Lung (tissue), 12 donors: ENCODE results near the gene CCND1. TPM values are rescaled to one million over a fixed set of nuclear protein-coding genes. Genes with fewer than 3 reads are reported as not detected.

Experiments
- ATAC-seq: fragments of 200-7000 bp; cut with Tn5 transposase; one replicate; pipeline ENCODE4 v1.9.1; 2020; ENCODE audit warnings: moderate number of reproducible peaks; ENCODE audit not compliant: insufficient read depth, low FRiP score
- DNase-seq, 3 donors: peaks; one replicate each; pipeline ENCODE4 v3.0.0-alpha.2; 2013 to 2017
- H3K27ac ChIP-seq, 2 donors: one replicate each; pipeline ENCODE4 v1.5.1; 2013; ENCODE audit warnings: mild to moderate bottlenecking in 2 of 2, moderate library complexity in 2 of 2, control low read depth in 1 of 2, inconsistent platforms in 1 of 2, low read depth in 1 of 2, low read length in 1 of 2
- H3K27me3 ChIP-seq, 3 donors: one replicate each; pipeline ENCODE4 v1.5.1; 2013; ENCODE audit warnings: low read length in 2 of 3; ENCODE audit not compliant: control insufficient read depth in 3 of 3, insufficient read depth in 3 of 3
- H3K36me3 ChIP-seq, 4 donors: one replicate each; pipeline ENCODE4 v1.5.1; 2013; ENCODE audit warnings: low read length in 4 of 4, mild to moderate bottlenecking in 1 of 4, moderate library complexity in 1 of 4; ENCODE audit not compliant: control insufficient read depth in 4 of 4, insufficient read depth in 4 of 4
- H3K4me1 ChIP-seq, 5 donors: one replicate each; pipeline ENCODE4 v1.5.1; 2013; ENCODE audit warnings: low read length in 5 of 5, mild to moderate bottlenecking in 2 of 5, moderate library complexity in 1 of 5; ENCODE audit not compliant: control insufficient read depth in 5 of 5, insufficient read depth in 5 of 5
- H3K4me3 ChIP-seq: one replicate; pipeline ENCODE4 v1.5.1; 2013; ENCODE audit warnings: mild to moderate bottlenecking, control low read depth, moderate library complexity
- H3K9ac ChIP-seq, 2 donors: one replicate each; pipeline ENCODE4 v1.5.1; 2013; ENCODE audit warnings: low read length in 2 of 2, control low read depth in 1 of 2; ENCODE audit not compliant: insufficient read depth in 1 of 2
- H3K9me3 ChIP-seq, 4 donors: one replicate each; pipeline ENCODE4 v1.5.1; 2013; ENCODE audit warnings: low read length in 3 of 4, mild to moderate bottlenecking in 1 of 4, moderate library complexity in 1 of 4; ENCODE audit not compliant: control insufficient read depth in 4 of 4, insufficient read depth in 3 of 4
- WGBS, 2 donors: extraction: QIAGEN DNeasy Blood & Tissue Kit; methylation state at CpG; one replicate each; pipeline ENCODE4 v1.1.7; 2013; 5-methylcytosine and 5-hydroxymethylcytosine counted together
- polyA plus RNA-seq, 2 donors: library from polyadenylated mRNA; stranded (reverse); fragments of 200-250 nt; gene quantifications; one replicate each; pipeline ENCODE4 v1.2.1, GENCODE V29; 2013
- total RNA-seq, 2 donors: library from RNA; depleted of rRNA in 1 of 2; stranded (reverse); fragments of >200 nt in 1 of 2; gene quantifications; one replicate each; pipeline ENCODE4 v1.2.1, GENCODE V29; 2014 to 2021
- TF ChIP-seq, protein P1 (sequence below): IDR thresholded peaks from 2 replicates; pipeline ENCODE4 v1.5.1; 2012; ENCODE audit warnings: mild to moderate bottlenecking; ENCODE audit errors: control extremely low read depth, extremely low read depth
- donor health status: control.
- donor health status: control.
- donor health status: Bipolar disorder and iron deficiency.
- donor health status: healthy.
- donor health status: DM: yes; HTN: yes; CAD: no.

Gene CCND1
- total and polyA plus RNA-seq, 4 donors: 32.1 to 190 (median 84.3) TPM

DNA sequence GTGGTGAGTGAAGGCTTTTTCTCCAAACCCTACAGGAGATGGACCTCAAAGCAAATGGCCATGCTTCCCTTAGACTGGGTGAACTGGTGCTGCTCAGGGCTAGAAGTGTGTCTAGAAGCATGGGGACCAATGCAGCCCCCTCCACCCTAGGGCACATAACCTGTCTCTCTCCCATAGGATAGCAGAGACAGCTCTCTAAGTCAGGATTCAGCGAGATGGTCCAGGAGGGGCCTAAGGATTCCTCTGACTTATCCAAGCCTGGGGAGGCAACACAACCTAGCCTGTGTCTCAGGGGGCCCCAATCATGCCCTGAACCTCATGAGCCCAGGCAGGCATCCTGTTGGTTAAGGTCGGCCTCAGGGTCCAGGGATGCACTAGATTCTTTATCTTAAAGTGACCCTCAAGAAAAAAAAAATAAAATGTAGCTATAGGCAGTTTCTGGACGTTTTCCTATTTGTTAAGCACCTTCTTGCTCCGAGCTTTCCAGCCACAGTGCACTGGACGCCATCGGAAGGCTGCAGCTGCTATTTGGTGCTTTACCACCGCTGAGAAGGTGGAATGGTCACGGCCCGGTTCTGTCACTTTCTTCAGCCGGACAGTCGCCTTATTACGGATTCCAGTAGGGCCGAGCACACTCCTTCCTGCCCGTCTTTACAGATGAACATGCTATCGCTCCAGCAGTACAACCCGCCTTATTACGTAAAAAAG lies 5.0 kb upstream of the CCND1 start:
- Histone ChIP-seq H3K27ac (peak overlapping the region in 1 of 2 donors; percentile 21), H3K4me1 (peaks cover 0 to 34% (median 9%) of the 10 kb centered on the region in 5 donors), H3K9ac (peak overlapping the region in 1 of 2 donors; percentile 49), H3K9me3 (no peaks in the 10 kb centered on the region), H3K36me3 (no peaks in the 10 kb centered on the region), H3K4me3 (no peak overlapping the region), H3K27me3 (peaks cover 0 to 4% (median 0%) of the 10 kb centered on the region in 3 donors)
- TF ChIP-seq, protein P1, sequence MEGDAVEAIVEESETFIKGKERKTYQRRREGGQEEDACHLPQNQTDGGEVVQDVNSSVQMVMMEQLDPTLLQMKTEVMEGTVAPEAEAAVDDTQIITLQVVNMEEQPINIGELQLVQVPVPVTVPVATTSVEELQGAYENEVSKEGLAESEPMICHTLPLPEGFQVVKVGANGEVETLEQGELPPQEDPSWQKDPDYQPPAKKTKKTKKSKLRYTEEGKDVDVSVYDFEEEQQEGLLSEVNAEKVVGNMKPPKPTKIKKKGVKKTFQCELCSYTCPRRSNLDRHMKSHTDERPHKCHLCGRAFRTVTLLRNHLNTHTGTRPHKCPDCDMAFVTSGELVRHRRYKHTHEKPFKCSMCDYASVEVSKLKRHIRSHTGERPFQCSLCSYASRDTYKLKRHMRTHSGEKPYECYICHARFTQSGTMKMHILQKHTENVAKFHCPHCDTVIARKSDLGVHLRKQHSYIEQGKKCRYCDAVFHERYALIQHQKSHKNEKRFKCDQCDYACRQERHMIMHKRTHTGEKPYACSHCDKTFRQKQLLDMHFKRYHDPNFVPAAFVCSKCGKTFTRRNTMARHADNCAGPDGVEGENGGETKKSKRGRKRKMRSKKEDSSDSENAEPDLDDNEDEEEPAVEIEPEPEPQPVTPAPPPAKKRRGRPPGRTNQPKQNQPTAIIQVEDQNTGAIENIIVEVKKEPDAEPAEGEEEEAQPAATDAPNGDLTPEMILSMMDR: no peak
- DNase-seq (no peak), ATAC-seq (no peak)
- 28 to 50% methylated on average over 17 of the region's 17 CpGs for WGBS, 2 donors

DNA sequence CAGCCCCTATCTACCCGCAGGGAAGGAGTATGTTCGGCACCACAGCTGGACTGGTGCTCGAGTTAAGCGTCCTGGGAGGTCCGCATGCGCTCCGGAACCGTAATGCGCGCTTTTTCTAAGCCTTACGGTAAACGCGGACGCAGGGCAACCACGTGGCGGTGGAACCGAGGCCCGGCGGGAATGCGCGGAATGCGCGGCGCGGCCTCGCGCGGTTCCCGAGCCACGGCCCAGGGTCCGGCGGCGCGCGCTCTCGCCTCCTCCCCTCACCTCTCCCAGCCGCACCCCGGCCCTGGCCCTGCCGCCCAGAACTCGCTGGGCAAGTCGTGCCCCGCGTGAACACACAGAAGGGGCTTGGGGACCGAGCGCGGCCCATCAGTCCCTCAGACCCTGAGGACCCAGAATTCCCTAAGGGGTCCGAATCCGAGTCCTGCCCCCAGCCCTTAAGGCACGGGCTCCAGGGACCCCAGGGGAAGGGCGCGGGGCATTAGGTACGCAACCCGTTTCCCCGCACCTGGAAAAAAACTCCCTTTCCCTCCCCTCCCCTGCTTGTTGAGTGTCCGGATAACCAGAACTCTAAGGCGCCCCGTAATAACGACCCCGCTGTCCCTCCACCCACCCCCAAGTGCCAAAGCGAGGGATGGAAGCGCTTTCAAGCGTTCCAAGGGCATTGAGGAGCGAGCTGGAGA lies 4.3 kb upstream of the CCND1 start:
- Histone ChIP-seq H3K36me3 (peaks cover 0 to 4% (median 0%) of the 10 kb centered on the region in 4 donors), H3K9ac (peak overlapping the region in 1 of 2 donors; percentile 49), H3K27me3 (peaks cover 0 to 4% (median 0%) of the 10 kb centered on the region in 3 donors), H3K9me3 (no peaks in the 10 kb centered on the region), H3K27ac (peak overlapping the region in 1 of 2 donors; percentile 50), H3K4me1 (peaks cover 0 to 34% (median 9%) of the 10 kb centered on the region in 5 donors), H3K4me3 (no peak overlapping the region)
- WGBS, 2 donors: 4 to 5% methylated on average over 39 to 63 of the region's 63 CpGs
- peak; percentile 93 to 96 (median 94) for DNase-seq
- TF ChIP-seq, protein P1: no peak
- ATAC-seq: peak; percentile 48

- peaks cover 0 to 4% (median 0%) of the 10 kb centered on the region in 3 donors for H3K27me3 ChIP-seq
- ATAC-seq: no peak
- H3K4me3 ChIP-seq: no peak overlapping the region
- H3K9ac ChIP-seq: no peak overlapping the region
- peak; percentile 41 to 58 (median 55) for DNase-seq
- H3K36me3 ChIP-seq: peaks cover 0 to 4% (median 0%) of the 10 kb centered on the region in 4 donors
- peak overlapping the region in 1 of 2 donors; percentile 50 for H3K27ac ChIP-seq
- WGBS, 2 donors: 5 to 9% methylated on average over 63 to 67 of the region's 67 CpGs
- TF ChIP-seq, protein P1: no peak
- H3K9me3 ChIP-seq: no peaks in the 10 kb centered on the region
- peaks cover 0 to 34% (median 9%) of the 10 kb centered on the region in 5 donors for H3K4me1 ChIP-seq
Measured at GRCh38 chr11:69637198-69637940, 3.6 kb upstream of the CCND1 start.
